ENCODE results near the gene KSR1. TPM values are rescaled to one million over a fixed set of nuclear protein-coding genes. Genes with fewer than 3 reads are reported as not detected.

KSR1 gene
- total and polyA plus RNA-seq, 9 of the 15 experiments (the other 6 are each of a cell fraction or from before 2014, with no cell fraction given), result 1.4 to 51.7 (median 18.4) TPM

DNA sequence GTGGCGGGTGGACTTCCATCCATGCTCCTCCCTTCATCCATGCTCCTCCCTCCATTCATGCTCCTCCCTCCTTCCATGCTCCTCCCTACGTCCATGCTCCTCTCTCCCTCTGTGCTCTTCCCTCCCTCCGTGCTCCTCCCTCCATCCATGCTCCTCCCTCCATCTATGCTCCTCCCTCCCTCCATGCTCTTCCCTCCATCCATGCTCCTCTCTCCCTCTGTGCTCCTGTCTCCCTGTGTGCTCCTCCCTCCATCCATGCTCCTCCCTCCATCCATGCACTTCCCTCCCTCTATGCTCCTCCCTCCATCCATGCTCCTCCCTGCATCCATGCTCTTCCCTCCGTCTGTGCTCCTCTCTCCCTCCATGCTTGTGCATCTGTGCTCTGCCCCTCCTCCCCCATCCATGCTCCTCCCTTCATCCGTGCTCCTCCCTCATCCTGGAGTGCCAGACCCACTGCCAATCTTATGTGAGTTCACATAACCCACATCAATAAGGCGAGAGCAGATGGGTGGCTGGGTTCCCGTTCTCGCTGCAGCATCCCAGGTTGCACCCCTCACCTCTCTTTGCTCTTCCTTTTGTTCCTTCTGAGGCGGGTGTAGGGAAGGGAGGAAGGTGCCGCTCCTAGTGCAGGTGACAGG lies 22.8 kb downstream of the KSR1 start (continued):
- TF ChIP-seq, protein P1, sequence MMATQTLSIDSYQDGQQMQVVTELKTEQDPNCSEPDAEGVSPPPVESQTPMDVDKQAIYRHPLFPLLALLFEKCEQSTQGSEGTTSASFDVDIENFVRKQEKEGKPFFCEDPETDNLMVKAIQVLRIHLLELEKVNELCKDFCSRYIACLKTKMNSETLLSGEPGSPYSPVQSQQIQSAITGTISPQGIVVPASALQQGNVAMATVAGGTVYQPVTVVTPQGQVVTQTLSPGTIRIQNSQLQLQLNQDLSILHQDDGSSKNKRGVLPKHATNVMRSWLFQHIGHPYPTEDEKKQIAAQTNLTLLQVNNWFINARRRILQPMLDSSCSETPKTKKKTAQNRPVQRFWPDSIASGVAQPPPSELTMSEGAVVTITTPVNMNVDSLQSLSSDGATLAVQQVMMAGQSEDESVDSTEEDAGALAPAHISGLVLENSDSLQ (IDR thresholded peaks at IDR 0.05), result peak; percentile 50; the same call in 1 of the 2 replicates
- no peak for TF ChIP-seq ZNF165 (CRISPR knock-in tag; IDR thresholded peaks at IDR 0.05; ENCODE audit: borderline replicate concordance)
- 0 out of 2 replicates have a peak, but pooled peaks have one; percentile 30 for TF ChIP-seq HDGF (IDR thresholded peaks at IDR 0.05)
- no peak for TF ChIP-seq CHD4 (IDR thresholded peaks at IDR 0.05; ENCODE audit: insufficient read depth, insufficient replicate concordance, low read depth, low read length, poor library complexity, severe bottlenecking)
- TF ChIP-seq, protein P2, sequence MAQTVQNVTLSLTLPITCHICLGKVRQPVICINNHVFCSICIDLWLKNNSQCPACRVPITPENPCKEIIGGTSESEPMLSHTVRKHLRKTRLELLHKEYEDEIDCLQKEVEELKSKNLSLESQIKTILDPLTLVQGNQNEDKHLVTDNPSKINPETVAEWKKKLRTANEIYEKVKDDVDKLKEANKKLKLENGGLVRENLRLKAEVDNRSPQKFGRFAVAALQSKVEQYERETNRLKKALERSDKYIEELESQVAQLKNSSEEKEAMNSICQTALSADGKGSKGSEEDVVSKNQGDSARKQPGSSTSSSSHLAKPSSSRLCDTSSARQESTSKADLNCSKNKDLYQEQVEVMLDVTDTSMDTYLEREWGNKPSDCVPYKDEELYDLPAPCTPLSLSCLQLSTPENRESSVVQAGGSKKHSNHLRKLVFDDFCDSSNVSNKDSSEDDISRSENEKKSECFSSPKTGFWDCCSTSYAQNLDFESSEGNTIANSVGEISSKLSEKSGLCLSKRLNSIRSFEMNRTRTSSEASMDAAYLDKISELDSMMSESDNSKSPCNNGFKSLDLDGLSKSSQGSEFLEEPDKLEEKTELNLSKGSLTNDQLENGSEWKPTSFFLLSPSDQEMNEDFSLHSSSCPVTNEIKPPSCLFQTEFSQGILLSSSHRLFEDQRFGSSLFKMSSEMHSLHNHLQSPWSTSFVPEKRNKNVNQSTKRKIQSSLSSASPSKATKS (CRISPR knock-in tag; IDR thresholded peaks at IDR 0.05), result no peak
- TF ChIP-seq ESRRA (IDR thresholded peaks at IDR 0.05; ENCODE audit: borderline replicate concordance, low read depth), result no peak
- no peak for TF ChIP-seq PCBP2 (IDR thresholded peaks at IDR 0.05; ENCODE audit: low read depth, low read length, poor library complexity, severe bottlenecking)
- TF ChIP-seq, protein P3, sequence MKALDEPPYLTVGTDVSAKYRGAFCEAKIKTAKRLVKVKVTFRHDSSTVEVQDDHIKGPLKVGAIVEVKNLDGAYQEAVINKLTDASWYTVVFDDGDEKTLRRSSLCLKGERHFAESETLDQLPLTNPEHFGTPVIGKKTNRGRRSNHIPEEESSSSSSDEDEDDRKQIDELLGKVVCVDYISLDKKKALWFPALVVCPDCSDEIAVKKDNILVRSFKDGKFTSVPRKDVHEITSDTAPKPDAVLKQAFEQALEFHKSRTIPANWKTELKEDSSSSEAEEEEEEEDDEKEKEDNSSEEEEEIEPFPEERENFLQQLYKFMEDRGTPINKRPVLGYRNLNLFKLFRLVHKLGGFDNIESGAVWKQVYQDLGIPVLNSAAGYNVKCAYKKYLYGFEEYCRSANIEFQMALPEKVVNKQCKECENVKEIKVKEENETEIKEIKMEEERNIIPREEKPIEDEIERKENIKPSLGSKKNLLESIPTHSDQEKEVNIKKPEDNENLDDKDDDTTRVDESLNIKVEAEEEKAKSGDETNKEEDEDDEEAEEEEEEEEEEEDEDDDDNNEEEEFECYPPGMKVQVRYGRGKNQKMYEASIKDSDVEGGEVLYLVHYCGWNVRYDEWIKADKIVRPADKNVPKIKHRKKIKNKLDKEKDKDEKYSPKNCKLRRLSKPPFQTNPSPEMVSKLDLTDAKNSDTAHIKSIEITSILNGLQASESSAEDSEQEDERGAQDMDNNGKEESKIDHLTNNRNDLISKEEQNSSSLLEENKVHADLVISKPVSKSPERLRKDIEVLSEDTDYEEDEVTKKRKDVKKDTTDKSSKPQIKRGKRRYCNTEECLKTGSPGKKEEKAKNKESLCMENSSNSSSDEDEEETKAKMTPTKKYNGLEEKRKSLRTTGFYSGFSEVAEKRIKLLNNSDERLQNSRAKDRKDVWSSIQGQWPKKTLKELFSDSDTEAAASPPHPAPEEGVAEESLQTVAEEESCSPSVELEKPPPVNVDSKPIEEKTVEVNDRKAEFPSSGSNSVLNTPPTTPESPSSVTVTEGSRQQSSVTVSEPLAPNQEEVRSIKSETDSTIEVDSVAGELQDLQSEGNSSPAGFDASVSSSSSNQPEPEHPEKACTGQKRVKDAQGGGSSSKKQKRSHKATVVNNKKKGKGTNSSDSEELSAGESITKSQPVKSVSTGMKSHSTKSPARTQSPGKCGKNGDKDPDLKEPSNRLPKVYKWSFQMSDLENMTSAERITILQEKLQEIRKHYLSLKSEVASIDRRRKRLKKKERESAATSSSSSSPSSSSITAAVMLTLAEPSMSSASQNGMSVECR (CRISPR knock-in tag; IDR thresholded peaks at IDR 0.05), result no peak
- no peak for TF ChIP-seq SAFB2 (IDR thresholded peaks at IDR 0.05; ENCODE audit: borderline replicate concordance, low read depth, low read length, severe bottlenecking)
- TF ChIP-seq RBBP5 (IDR thresholded peaks at IDR 0.05; ENCODE audit: borderline replicate concordance, insufficient read depth, low read length, poor library complexity, severe bottlenecking), result no peak
- TF ChIP-seq PPARD (CRISPR knock-in tag; IDR thresholded peaks at IDR 0.05), result no peak
